H9 (cell line): Measurements from ENCODE around the gene METTL27. TPM values are rescaled to one million over a fixed set of nuclear protein-coding genes. Genes with fewer than 3 reads are reported as not detected.

Source experiments
- DNase-seq: peaks from one replicate; pipeline ENCODE4 v3.0.0-alpha.2; 2017
- H2AFZ ChIP-seq: one replicate; pipeline ENCODE4 v1.6.1; 2013; ENCODE audit warnings: mild to moderate bottlenecking, low read length, control low read depth, moderate library complexity
- H2AK5ac ChIP-seq: 2 replicates; pipeline ENCODE4 v1.6.1; 2013; ENCODE audit warnings: low read length, control low read depth, mixed read lengths; ENCODE audit not compliant: insufficient read length
- H2BK120ac ChIP-seq: one replicate; pipeline ENCODE4 v1.6.1; 2013; ENCODE audit warnings: low read depth, mild to moderate bottlenecking, low read length, control low read depth, inconsistent platforms; ENCODE audit not compliant: poor library complexity, severe bottlenecking
- H2BK12ac ChIP-seq: 2 replicates; pipeline ENCODE4 v1.6.1; 2013; ENCODE audit warnings: low read length, control low read depth, mixed read lengths, low read depth; ENCODE audit not compliant: insufficient read length
- H2BK15ac ChIP-seq: 2 replicates; pipeline ENCODE4 v1.6.1; 2013; ENCODE audit warnings: low read depth, low read length, control low read depth
- H2BK20ac ChIP-seq: one replicate; pipeline ENCODE4 v1.6.1; 2013; ENCODE audit warnings: low read depth, mild to moderate bottlenecking, low read length, control low read depth, inconsistent platforms; ENCODE audit not compliant: poor library complexity, severe bottlenecking
- H2BK5ac ChIP-seq: 2 replicates; pipeline ENCODE4 v1.6.1; 2013; ENCODE audit warnings: low read length, control low read depth, mixed read lengths; ENCODE audit not compliant: insufficient read length
- H3K14ac ChIP-seq: 2 replicates; pipeline ENCODE4 v1.6.1; 2013; ENCODE audit warnings: low read length, control low read depth; ENCODE audit not compliant: insufficient read depth
- H3K18ac ChIP-seq: 2 replicates; pipeline ENCODE4 v1.6.1; 2013; ENCODE audit warnings: low read depth, mild to moderate bottlenecking, mixed read lengths, low read length, control low read depth; ENCODE audit not compliant: insufficient read length
- H3K23ac ChIP-seq: 2 replicates; pipeline ENCODE4 v1.6.1; 2013; ENCODE audit warnings: low read length, control low read depth, mixed read lengths, low read depth; ENCODE audit not compliant: insufficient read length
- H3K23me2 ChIP-seq: 2 replicates; pipeline ENCODE4 v1.6.1; 2013; ENCODE audit warnings: low read depth, mild to moderate bottlenecking, mixed read lengths, low read length, control low read depth; ENCODE audit not compliant: insufficient read length, poor library complexity, severe bottlenecking
- H3K27ac ChIP-seq: 2 replicates; pipeline ENCODE4 v1.5.1; 2013; ENCODE audit warnings: low read length, control low read depth, mixed read lengths, low read depth; ENCODE audit not compliant: insufficient read length
- H3K27me3 ChIP-seq: 2 replicates; pipeline ENCODE4 v1.6.1; 2013; ENCODE audit warnings: low read length, control low read depth, inconsistent platforms; ENCODE audit not compliant: insufficient read depth
- H3K4ac ChIP-seq: 2 replicates; pipeline ENCODE4 v1.6.1; 2013; ENCODE audit warnings: low read depth, mild to moderate bottlenecking, control low read depth, inconsistent platforms, low read length, moderate library complexity
- H3K4me1 ChIP-seq: 2 replicates; pipeline ENCODE4 v1.6.1; 2013; ENCODE audit warnings: low read length, control low read depth, inconsistent platforms; ENCODE audit not compliant: insufficient read depth
- H3K4me2 ChIP-seq: 2 replicates; pipeline ENCODE4 v1.6.1; 2013; ENCODE audit warnings: low read length, control low read depth, mixed read lengths; ENCODE audit not compliant: insufficient read length, insufficient read depth
- H3K56ac ChIP-seq: 2 replicates; pipeline ENCODE4 v1.6.1; 2013; ENCODE audit warnings: low read depth, mild to moderate bottlenecking, mixed read lengths, low read length, control low read depth; ENCODE audit not compliant: insufficient read length
- H3K79me1 ChIP-seq: 2 replicates; pipeline ENCODE4 v1.6.1; 2013; ENCODE audit warnings: low read depth, mild to moderate bottlenecking, moderate library complexity, low read length, control low read depth, inconsistent platforms; ENCODE audit not compliant: insufficient read depth, poor library complexity, severe bottlenecking
- H3K79me2 ChIP-seq: 2 replicates; pipeline ENCODE4 v1.6.1; 2013; ENCODE audit warnings: low read length, control low read depth, inconsistent platforms; ENCODE audit not compliant: insufficient read depth
- H3K9ac ChIP-seq: 2 replicates; pipeline ENCODE4 v1.6.1; 2013; ENCODE audit warnings: low read length, control low read depth, mixed read lengths; ENCODE audit not compliant: insufficient read length; ENCODE audit errors: extremely low read depth
- H3K9me3 ChIP-seq: one replicate; pipeline ENCODE4 v1.6.1; 2013; ENCODE audit warnings: low read depth, low read length, inconsistent platforms; ENCODE audit not compliant: control insufficient read depth
- H3T11ph ChIP-seq: one replicate; pipeline ENCODE4 v1.6.1; 2013; ENCODE audit warnings: mild to moderate bottlenecking, low read length, control low read depth, inconsistent platforms
- H4K20me1 ChIP-seq: one replicate; pipeline ENCODE4 v1.6.1; 2013; ENCODE audit not compliant: control insufficient read depth, insufficient read length, insufficient read depth
- H4K5ac ChIP-seq: 2 replicates; pipeline ENCODE4 v1.6.1; 2013; ENCODE audit warnings: low read depth, mild to moderate bottlenecking, mixed read lengths, low read length, control low read depth; ENCODE audit not compliant: insufficient read length
- H4K8ac ChIP-seq: replicated peaks from 2 replicates; pipeline ENCODE4 v1.6.1; 2013; ENCODE audit warnings: low read length, control low read depth, mixed read lengths, low read depth; ENCODE audit not compliant: insufficient read length
- H4K91ac ChIP-seq: 2 replicates; pipeline ENCODE4 v1.6.1; 2013; ENCODE audit warnings: low read depth, mild to moderate bottlenecking, moderate library complexity, mixed read lengths, low read length, control low read depth; ENCODE audit not compliant: insufficient read length
- H3K27ac Mint-ChIP-seq, 3 experiments: 2 replicates in 2 of 3; 3 replicates in 1 of 3; pipeline ENCODE4 v1.8.0; 2020 to 2021; ENCODE audit warnings: mixed read lengths in 3 of 3, mild to moderate bottlenecking in 1 of 3, moderate library complexity in 1 of 3
- H3K27me3 Mint-ChIP-seq: 2 replicates; pipeline ENCODE4 v1.8.0; 2021; ENCODE audit warnings: low read depth, mild to moderate bottlenecking, moderate library complexity, mixed read lengths
- H3K36me3 Mint-ChIP-seq, 3 experiments: 2 replicates in 2 of 3; 3 replicates in 1 of 3; pipeline ENCODE4 v1.8.0; 2020 to 2021; ENCODE audit warnings: low read depth in 3 of 3, mixed read lengths in 3 of 3; ENCODE audit not compliant: insufficient read depth in 1 of 3
- H3K4me1 Mint-ChIP-seq, 2 experiments: 2 replicates each; pipeline ENCODE4 v1.8.0; 2020; ENCODE audit warnings: mixed read lengths in 2 of 2
- H3K4me3 Mint-ChIP-seq, 2 experiments: 2 replicates in 1 of 2; 3 replicates in 1 of 2; pipeline ENCODE4 v1.8.0; 2020 to 2021; ENCODE audit warnings: mild to moderate bottlenecking in 2 of 2, mixed read lengths in 2 of 2, moderate library complexity in 1 of 2
- H3K9me3 Mint-ChIP-seq, 2 experiments: 2 replicates in 1 of 2; 3 replicates in 1 of 2; pipeline ENCODE4 v1.8.0; 2020; ENCODE audit warnings: mild to moderate bottlenecking in 2 of 2, mixed read lengths in 2 of 2, moderate library complexity in 1 of 2
- CTCF ChIP-seq: fragments of 200-600 bp; sonication (generic); conservative IDR thresholded peaks from 3 replicates; pipeline ENCODE4 v1.8.0; 2021; ENCODE audit warnings: antibody characterized with exemption, mild to moderate bottlenecking
- WGBS: extraction: QIAGEN DNeasy Blood & Tissue Kit; methylation state at CpG from one replicate; pipeline ENCODE4 v1.1.7; 2013; ENCODE audit warnings: missing lambda C conversion rate, low lambda C conversion rate, mixed read lengths; ENCODE audit not compliant: insufficient read length; ENCODE audit errors: extremely low coverage; 5-methylcytosine and 5-hydroxymethylcytosine counted together
- total RNA-seq: library from RNA; stranded (reverse); gene quantifications from 2 replicates; pipeline ENCODE4 v1.2.1, GENCODE V29; 2021

The METTL27 gene
- total RNA-seq, 1 experiment from 2014 or later: 13.5 TPM

GRCh38 chr7:73812996-73813395 is 29.3 kb downstream of the METTL27 start:
- H3K4ac ChIP-seq: no peak overlapping the region
- no peak overlapping the region for H2AK5ac ChIP-seq
- H3K27me3 ChIP-seq: no peaks in the 10 kb centered on the region
- no peak overlapping the region for H3K14ac ChIP-seq
- Mint-ChIP-seq H3K4me3 (no peak overlapping the region), H3K27me3 (peaks cover 6% of the 10 kb centered on the region), H3K36me3 (no peaks in the 10 kb centered on the region), H3K27ac (no peak overlapping the region), H3K4me1 (peaks cover 2 to 11% of the 10 kb centered on the region in 2 experiments), H3K9me3 (peaks cover 0 to 3% of the 10 kb centered on the region in 2 experiments; a peak in 1 of 5 replicates)
- no peak overlapping the region for H3K27ac ChIP-seq
- no CpG with 5 or more reads among the region's 3 CpGs for WGBS
- peaks cover 2% of the 10 kb centered on the region; the same call in 1 of the 2 replicates for H3K4me1 ChIP-seq
- no peak for TF ChIP-seq CTCF
- H3K23me2 ChIP-seq: no peaks in the 10 kb centered on the region
- H4K20me1 ChIP-seq: no peaks in the 10 kb centered on the region
- no peak overlapping the region for H3T11ph ChIP-seq
- H3K9ac ChIP-seq: no peak overlapping the region
- no peak for DNase-seq
- H2BK120ac ChIP-seq: no peak overlapping the region
- H4K5ac ChIP-seq: no peak overlapping the region
- no peak overlapping the region for H2AFZ ChIP-seq
- no peaks in the 10 kb centered on the region for H3K79me1 ChIP-seq
- H3K4me2 ChIP-seq: no peak overlapping the region
- no peak overlapping the region for H4K8ac ChIP-seq
- H2BK15ac ChIP-seq: no peak overlapping the region
- no peaks in the 10 kb centered on the region for H3K79me2 ChIP-seq
- no peak overlapping the region for H2BK12ac ChIP-seq
- no peak overlapping the region for H2BK5ac ChIP-seq
- H3K9me3 ChIP-seq: no peaks in the 10 kb centered on the region
- no peak overlapping the region for H3K23ac ChIP-seq
- no peak overlapping the region for H3K18ac ChIP-seq
- H3K56ac ChIP-seq: no peak overlapping the region
- no peak overlapping the region for H2BK20ac ChIP-seq
- H4K91ac ChIP-seq: no peak overlapping the region
